ENCODE data around the gene NECAB2.

NECAB2 gene

GRCh38 chr16:83994087-83994486, 26.0 kb downstream of the NECAB2 start:
- no peak for DNase-seq

- DNase-seq, result no peak
These were observed 26.7 kb downstream of the NECAB2 start for GRCh38 chr16:83994703-83995102.

DNA sequence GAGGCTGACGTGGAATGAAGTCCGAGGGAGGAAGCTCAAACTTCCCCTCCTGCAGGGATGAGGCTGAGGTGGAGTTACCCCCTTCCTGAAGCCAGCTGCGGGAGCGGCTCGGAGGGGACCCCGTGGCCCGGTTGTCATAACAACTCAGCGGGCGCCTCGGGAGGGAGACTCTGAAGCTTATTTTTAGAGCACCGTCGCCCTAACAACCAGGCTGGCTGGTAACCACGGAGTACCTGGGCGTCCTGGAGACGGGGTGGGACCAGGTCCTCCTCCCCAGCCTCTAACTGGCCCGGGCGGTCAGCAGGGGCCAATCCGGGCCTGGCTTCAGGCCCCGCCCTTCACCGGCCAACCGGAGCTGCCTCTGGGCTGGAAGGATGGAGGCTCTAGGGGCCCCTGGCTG, 27.7 kb downstream of the NECAB2 start:
- DNase-seq, result peak; percentile 37 to 79

DNA sequence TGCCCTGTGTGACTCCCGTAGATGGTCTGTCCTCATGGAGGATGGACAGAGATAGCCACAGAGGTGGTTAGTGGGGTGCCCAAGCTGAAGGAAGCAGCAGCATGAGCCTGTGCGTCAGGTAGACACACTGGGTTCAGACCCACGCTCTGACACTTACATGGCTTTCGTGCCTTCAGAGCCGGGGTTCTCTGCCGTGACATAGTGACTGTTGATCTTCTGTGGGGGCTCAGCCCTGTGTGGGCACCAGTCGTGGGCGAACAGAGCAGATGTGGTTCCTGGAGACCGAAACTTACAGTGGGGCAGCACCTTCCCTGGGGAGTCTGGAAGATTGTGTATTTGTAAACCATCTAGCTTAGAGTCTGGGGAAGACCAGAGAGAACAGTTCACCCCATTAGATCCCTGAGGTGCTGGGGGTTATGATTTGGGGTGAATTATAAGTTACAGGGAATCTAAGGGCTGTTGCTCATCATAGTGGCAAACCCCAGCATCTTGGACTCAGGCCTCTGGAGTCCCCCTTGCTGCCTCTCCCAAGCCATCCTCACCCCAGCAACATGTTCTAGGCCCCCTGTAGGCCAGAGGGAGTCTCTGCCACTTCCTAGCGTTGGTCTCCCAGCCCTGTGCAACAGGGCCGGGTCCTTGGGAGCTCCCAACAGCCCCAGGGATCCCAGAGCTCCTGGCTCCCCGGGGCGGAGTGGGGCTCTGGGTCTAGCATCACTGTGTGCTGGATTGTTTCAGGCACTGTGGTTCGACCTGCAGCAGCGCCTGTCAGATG, 28.6 kb downstream of the NECAB2 start:
- no peak for DNase-seq

DNA sequence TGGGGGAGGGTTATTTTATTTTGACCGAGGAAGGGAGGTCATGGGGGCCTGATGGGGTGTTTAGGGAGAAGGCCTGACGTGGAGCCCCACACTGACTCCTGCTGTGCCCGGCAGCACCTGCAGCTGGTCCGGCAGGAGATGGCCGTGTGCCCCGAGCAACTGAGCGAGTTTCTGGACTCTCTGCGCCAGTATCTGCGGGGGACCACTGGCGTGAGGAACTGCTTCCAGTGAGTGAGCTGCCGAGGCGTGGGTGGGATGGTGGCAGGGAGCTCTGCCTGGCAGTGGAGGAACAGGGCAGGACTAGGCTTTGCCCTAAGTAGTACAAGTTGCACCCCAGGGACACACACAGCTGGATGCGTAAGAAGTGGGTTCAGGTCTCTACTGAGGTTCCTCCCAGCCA, 30.0 kb downstream of the NECAB2 start:
- DNase-seq, result no peak

DNA sequence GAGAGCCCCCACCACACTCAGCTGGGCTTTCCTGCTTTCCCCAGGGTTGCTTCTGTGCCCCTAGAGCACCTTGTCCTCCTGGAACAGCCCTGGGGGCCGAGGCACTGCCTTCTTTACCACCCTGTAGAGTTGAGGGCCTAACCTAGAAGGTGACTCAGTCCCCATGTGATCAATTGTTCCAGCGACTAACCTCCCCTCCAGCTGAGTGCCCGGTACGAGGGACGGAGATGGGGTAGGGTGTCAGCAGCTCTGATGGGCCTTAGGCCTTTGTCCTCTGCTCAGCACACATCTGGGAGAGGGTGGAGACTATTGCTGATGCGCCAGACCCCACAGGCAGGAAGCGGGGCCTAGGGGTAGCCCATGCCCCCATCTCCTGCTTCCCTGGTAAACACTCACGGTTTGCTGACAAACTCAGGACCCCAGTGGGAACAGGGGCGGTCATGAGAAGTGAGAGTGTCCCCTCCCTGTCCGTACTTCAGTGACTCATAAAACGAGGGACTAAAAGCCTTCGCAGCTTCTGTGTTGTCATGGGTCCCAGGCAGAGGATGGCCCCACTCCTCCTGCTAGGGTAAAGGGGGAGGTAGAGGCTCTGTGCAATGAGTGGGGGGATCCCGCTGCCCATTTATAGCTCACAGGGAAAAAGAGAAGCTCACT, 33.1 kb downstream of the NECAB2 start:
- no peak for DNase-seq

DNA sequence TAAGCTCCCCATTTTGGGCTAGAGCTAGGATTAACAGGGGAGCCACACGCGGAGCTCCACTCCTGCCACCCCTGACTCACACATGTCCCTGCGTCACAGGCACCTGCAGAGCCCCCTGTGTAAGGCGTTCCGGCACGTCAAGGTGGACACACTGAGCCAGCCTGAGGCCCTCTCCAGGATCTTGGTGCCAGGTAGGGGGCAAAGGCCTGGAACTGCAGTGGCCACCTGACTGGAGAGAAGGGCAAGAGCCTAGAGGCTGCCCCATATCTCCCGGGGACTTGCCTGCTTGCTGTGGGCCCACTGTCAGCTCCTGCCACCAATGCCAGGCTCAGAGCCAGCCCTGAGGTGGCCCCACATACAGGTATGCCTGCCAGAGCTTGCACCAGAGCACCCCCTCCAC, 33.7 kb downstream of the NECAB2 start:
- DNase-seq, result no peak

GRCh38 chr16:84003038-84003437, 35.0 kb downstream of the NECAB2 start:
- no peak for DNase-seq

DNA sequence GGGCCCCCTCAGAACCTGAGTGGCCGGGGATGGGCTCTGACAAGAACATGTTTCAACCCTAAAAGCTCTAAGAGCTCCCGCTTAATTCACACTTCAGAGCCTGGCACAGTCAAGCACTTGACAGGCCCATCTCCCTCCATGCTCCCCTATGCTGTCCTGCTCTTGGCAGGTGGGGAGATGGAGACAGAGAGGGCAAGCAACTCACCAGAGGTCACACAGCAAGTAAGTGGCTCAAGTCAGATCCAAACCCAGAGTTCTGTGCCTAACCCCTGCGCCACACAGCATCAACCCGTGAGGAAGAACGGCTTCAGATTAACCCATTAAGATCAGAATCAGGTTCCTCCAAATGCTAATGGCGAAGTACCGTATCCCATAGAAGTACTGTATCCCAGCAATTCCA, 36.4 kb downstream of the NECAB2 start:
- no peak for DNase-seq

GRCh38 chr16:84005391-84005790, 37.3 kb downstream of the NECAB2 start:
- DNase-seq, result no peak

DNA sequence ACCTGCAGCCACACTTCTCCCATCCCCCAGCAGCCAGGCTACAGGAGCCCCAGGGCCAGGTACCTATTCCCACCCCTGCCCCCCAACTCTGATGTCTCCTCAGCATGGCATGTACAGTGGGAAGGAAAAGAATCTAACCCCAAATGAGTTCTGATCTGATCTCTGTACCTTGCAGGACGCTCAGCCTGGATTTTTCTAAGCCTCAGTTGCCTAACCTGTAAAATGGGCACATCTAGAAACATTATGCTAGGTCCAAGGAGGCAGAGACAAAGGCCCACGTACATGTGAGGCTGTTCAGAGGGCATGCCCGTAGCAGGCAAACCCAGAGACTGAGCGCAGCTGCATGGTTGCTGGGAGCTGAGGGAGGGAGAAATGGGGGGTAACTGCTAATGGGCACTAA, 39.5 kb downstream of the NECAB2 start:
- no peak for DNase-seq

GRCh38 chr16:84007965-84008364, 39.9 kb downstream of the NECAB2 start:
- no peak for DNase-seq

GRCh38 chr16:84009282-84009681, 41.2 kb downstream of the NECAB2 start:
- DNase-seq, result no peak

- DNase-seq, result peak; percentile 42 to 51
These were observed 45.9 kb downstream of the NECAB2 start for GRCh38 chr16:84013787-84014569.

GRCh38 chr16:84014570-84015327, 46.7 kb downstream of the NECAB2 start:
- DNase-seq, result no peak

DNA sequence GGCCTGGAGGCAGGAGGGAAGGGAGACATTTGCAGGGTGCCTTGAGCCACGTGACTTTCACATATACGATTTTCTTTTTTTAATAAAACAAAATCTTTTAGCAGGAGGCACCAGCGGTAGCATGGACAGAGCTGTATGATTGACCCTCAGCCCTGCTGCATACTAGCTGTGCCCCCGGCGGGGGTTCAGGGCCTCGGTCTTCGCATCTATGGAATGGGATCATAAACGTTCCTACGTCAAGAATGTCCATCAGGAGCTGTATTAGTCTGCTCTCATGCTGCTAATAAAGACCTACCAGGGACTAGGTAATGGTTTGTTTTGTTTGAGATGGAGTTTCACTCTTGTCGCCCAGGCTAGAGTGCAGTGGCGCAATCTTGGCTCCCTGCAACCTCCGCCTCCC, 47.4 kb downstream of the NECAB2 start:
- no peak for DNase-seq

GRCh38 chr16:84016477-84016876, 48.4 kb downstream of the NECAB2 start:
- no peak for DNase-seq

DNA sequence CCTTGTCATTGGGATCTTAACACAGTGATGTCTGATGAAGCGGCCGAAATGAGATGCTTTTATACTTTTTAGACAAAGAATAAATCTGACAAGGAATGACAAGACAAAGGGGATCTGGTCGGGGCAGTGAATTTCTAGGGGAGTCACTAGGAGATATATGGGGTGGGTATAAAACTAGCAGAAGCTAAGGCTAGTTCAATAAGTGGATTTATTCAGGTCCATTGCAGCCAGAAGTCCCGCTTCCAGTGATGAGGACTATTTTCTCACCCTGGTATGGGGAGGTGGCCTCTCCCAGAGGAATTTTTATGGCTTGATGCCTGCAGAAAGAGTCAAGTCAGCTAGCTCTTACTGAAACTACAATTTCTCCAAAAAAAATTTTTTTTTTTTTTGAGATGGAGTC, 50.7 kb downstream of the NECAB2 start:
- no peak for DNase-seq

DNA sequence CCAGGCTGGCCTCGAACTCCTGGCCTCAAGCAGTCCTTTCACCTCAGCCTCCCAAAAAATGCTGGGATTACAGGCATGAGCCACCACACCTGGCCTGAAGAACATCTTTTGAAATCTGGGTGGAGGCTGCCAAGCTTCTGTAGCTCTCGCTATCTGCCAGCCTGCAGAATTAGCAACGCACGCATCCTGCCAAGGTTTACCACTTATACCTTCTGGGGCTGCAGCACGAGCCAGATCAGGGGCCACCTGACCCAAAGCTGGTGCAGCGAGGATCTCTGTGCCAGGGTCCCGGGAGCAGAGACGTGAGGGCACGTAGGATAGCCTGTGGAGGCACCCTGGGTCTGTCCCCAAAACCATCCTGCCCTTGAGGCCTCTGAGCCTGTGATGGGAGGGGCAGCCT, 52.3 kb downstream of the NECAB2 start:
- no peak for DNase-seq

GRCh38 chr16:84021488-84021887, 53.4 kb downstream of the NECAB2 start:
- DNase-seq, result no peak

DNA sequence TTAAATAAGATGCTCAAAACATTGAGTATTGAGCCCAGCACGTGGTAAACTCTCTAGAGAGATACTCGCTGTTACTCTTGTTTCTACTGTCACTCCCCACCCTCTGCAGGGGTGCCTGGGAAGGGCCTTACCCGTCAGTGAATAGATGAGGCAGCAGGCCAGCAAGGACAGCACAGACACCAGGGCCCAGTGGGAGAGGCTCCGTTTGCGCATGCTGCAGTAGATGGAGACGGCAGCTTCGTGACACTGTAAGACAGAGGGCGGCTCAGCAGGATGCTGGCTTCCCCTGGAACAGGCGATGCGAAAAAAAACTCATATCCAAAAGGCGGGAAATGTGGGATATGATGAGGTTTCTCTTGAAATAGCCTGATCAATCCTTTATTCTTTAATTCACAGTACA, 54.6 kb downstream of the NECAB2 start:
- DNase-seq, result no peak

DNA sequence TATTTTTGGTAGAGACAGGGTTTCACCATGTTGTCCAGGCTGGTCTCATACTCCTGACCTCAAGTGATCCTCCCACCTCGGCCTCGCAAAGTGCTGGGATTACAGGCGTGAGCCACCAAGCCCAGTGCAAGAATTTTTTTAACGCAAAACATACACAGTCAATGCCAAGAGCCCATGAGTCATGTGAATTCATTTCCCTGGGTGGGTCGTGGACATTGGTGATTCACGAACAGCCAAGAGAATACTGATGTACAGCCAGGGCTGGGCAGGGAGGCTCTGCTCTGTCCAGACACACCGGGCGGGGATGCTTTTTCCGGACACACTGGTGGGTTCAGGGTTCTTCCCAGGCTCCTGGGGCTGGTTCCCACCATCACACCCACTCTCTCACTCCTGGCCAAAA, 56.8 kb downstream of the NECAB2 start:
- no peak for DNase-seq

GRCh38 chr16:84026606-84027005, 58.6 kb downstream of the NECAB2 start:
- DNase-seq, result no peak

Measured in NCI-H2081 (cell line).